Mesothelial cell of epicardium (in vitro differentiated cells): Measurements from ENCODE around the gene MAB21L4. TPM values are rescaled to one million over a fixed set of nuclear protein-coding genes. Genes with fewer than 3 reads are reported as not detected.

Experiments used
- DNase-seq, 2 experiments: peaks; one replicate each; pipeline ENCODE4 v3.0.0; 2021; ENCODE audit warnings: low spot score in 2 of 2; ENCODE audit not compliant: unreplicated experiment in 2 of 2
- H3K27ac Mint-ChIP-seq: 2 replicates; pipeline ENCODE4 v1.8.0; 2021; ENCODE audit warnings: mixed read lengths
- H3K27me3 Mint-ChIP-seq: 2 replicates; pipeline ENCODE4 v1.8.0; 2021; ENCODE audit warnings: low read depth, mixed read lengths
- H3K36me3 Mint-ChIP-seq: 2 replicates; pipeline ENCODE4 v1.8.0; 2021; ENCODE audit warnings: mixed read lengths
- H3K4me1 Mint-ChIP-seq: 2 replicates; pipeline ENCODE4 v1.8.0; 2021; ENCODE audit warnings: mixed read lengths
- H3K4me3 Mint-ChIP-seq: 2 replicates; pipeline ENCODE4 v1.8.0; 2021; ENCODE audit warnings: mild to moderate bottlenecking, moderate library complexity, mixed read lengths
- H3K9me3 Mint-ChIP-seq: 2 replicates; pipeline ENCODE4 v1.8.0; 2021; ENCODE audit warnings: mixed read lengths
- total RNA-seq: library from RNA; stranded (reverse); gene quantifications from 3 replicates; pipeline ENCODE4 v1.2.1, GENCODE V29; 2021
- TF ChIP-seq, protein P1 (sequence below): fragments of 200-600 bp; sonication (generic); IDR thresholded peaks from one replicate; pipeline ENCODE4 v1.5.0; 2021; ENCODE audit warnings: antibody characterized with exemption; ENCODE audit not compliant: unreplicated experiment

The MAB21L4 gene
- total RNA-seq, 1 donor from 2014 or later, result 2.4 TPM

DNA sequence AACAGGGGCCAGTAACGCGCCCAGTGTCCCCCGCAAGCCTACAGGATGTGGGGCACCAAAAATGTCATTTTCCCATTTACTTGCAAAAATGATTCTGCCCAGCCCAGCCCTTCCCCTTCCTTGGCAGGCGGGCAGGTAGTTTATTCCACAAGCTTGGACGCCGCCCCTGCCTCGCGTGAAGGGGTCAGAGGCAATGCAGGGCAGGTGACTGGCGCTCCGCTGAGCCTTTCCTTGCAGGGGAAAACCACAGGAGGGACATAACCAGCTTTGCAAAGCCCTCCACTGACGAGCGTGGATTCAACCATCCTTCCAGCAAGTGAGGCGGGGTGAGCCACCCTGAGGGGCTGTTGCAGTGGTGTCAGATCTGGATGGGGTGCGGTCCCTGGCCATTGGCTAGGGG is 5.3 kb downstream of the MAB21L4 start:
- no peak overlapping the region for H3K4me3 Mint-ChIP-seq
- H3K27me3 Mint-ChIP-seq, result no peaks in the 10 kb centered on the region
- H3K36me3 Mint-ChIP-seq, result no peaks in the 10 kb centered on the region
- TF ChIP-seq, protein P1, sequence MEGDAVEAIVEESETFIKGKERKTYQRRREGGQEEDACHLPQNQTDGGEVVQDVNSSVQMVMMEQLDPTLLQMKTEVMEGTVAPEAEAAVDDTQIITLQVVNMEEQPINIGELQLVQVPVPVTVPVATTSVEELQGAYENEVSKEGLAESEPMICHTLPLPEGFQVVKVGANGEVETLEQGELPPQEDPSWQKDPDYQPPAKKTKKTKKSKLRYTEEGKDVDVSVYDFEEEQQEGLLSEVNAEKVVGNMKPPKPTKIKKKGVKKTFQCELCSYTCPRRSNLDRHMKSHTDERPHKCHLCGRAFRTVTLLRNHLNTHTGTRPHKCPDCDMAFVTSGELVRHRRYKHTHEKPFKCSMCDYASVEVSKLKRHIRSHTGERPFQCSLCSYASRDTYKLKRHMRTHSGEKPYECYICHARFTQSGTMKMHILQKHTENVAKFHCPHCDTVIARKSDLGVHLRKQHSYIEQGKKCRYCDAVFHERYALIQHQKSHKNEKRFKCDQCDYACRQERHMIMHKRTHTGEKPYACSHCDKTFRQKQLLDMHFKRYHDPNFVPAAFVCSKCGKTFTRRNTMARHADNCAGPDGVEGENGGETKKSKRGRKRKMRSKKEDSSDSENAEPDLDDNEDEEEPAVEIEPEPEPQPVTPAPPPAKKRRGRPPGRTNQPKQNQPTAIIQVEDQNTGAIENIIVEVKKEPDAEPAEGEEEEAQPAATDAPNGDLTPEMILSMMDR, result no peak
- no peak overlapping the region for H3K27ac Mint-ChIP-seq
- no peak for DNase-seq
- H3K4me1 Mint-ChIP-seq, result peaks cover 12% of the 10 kb centered on the region
- H3K9me3 Mint-ChIP-seq, result no peaks in the 10 kb centered on the region

DNA sequence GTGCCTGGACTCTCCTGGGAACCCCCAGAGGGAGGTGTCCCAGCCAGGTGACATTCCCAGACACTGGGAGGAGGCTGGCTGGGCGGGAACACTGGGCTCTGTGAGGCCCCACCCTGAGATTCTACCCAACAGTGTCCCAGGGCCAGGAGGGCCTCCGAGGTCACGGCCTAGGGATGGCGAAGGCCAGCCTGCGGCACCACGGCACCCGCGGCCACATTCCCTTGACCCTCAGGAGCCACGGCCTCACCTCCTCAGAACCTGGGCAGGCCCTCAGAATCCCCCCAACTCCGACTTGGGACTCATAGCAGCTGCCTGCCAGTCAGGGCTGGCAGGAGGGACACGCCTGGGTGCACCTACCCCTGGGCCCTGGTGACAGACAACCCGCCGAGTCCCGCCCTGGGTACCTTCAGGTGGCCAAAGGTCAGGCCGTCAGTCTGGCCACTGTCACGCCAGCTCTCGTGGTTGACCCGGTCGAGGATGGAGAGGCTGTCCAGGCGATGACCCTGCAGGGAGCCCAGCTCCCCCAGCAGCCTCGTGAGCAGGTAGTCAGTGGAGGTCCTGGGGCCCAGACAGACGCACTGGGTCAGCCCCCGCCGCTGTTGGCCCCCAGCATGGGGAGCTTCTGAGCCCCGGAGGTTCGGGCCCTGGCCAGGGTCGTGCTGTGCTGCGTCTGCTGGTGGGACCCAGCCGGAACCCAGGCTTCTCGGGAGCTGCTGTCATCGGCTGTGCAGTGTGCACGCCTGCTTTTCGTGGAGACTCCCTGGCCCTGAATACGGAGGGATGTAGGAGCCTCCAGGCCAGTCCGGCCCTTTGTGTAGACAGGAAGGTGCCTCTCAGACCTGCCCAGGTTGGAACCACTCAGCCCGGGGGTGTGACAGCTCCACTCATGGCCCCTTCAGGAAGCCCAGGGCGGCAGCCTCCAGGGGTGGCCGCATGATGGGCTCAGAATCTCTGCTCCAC is 6.1 kb downstream of the MAB21L4 start:
- TF ChIP-seq, protein P1, result no peak
- H3K4me3 Mint-ChIP-seq, result no peak overlapping the region
- no peaks in the 10 kb centered on the region for H3K36me3 Mint-ChIP-seq
- no peak for DNase-seq
- no peak overlapping the region for H3K27ac Mint-ChIP-seq
- H3K27me3 Mint-ChIP-seq, result no peaks in the 10 kb centered on the region
- no peaks in the 10 kb centered on the region for H3K9me3 Mint-ChIP-seq
- H3K4me1 Mint-ChIP-seq, result peaks cover 8% of the 10 kb centered on the region

DNA sequence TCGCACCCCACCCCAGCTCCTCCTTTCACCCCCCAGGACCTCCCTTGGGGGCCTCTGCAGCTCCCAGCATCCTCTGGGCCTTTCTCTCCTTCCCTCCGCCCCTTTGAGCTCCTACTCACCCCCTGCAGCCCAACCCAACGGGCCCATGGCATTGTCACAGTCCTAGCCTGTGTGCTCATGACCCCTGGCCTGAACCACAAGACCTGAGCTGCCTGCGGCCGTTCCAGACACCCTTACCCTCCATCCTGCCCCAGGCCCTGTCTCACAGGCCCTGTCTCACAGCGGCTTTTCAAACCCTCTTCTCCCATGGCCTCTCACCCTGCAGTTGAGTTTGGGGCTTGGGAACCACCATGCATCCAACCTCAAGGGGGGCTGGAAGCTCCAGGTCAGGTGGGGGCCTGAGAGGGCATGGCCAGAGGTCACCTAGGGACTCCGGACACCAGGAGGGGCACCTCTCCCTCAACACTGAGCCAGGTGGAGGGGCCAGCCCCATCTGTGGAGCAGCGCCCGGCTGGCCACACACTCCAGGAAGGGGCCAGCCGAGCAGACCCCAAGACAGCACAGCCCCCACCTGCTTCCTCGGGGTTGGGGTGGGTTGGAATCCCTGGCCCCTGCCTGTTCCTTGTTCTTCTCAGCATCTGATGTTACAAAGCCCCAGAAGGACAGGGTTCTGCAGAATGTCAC is 6.9 kb downstream of the MAB21L4 start:
- H3K9me3 Mint-ChIP-seq, result no peaks in the 10 kb centered on the region
- no peak overlapping the region for H3K27ac Mint-ChIP-seq
- TF ChIP-seq, protein P1, result no peak
- DNase-seq, result no peak
- no peaks in the 10 kb centered on the region for H3K27me3 Mint-ChIP-seq
- H3K36me3 Mint-ChIP-seq, result no peaks in the 10 kb centered on the region
- H3K4me3 Mint-ChIP-seq, result no peak overlapping the region
- H3K4me1 Mint-ChIP-seq, result peaks cover 7% of the 10 kb centered on the region

DNA sequence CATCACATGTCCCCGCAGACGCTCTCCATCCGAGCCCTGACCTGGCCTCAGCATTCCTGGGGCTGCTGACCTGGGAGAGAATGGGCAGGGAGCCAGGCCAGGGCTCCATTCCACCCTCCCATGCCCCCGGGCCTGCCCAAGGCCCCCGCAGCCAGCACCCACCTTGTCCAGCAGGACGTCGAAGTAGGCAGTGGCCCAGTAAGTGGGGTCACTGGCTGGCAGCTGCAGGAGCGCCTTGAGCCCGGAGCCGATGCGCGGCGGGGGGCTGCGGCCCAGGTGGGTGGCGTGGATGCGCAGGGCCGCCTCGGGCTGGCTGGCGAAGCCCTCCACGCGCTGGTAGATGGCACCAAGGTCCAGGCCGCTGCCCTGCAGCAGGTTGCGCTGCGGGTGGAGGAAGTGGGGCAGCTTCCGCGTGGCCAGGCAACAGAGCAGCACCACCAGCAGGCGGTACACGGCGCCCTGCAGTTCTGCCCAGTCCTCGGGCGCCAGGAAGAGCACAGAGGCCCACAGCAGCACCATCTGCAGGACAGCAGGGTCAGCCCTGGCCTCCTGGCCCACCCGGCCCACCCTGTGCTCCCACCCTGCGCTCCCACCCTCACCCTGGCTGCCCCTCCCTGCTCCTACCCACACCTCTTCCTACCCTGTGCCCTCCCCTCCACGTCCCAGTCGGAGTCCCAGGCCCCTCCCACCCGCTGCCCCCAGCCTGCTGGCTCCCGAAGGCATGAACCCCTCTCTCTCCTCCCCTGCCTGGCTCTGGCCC is 7.6 kb downstream of the MAB21L4 start:
- no peak for DNase-seq
- Mint-ChIP-seq H3K27me3 (no peaks in the 10 kb centered on the region), H3K4me1 (peaks cover under 1% of the 10 kb centered on the region), H3K9me3 (no peaks in the 10 kb centered on the region), H3K36me3 (no peaks in the 10 kb centered on the region), H3K27ac (no peak overlapping the region), H3K4me3 (no peak overlapping the region)
- TF ChIP-seq, protein P1, result no peak

DNA sequence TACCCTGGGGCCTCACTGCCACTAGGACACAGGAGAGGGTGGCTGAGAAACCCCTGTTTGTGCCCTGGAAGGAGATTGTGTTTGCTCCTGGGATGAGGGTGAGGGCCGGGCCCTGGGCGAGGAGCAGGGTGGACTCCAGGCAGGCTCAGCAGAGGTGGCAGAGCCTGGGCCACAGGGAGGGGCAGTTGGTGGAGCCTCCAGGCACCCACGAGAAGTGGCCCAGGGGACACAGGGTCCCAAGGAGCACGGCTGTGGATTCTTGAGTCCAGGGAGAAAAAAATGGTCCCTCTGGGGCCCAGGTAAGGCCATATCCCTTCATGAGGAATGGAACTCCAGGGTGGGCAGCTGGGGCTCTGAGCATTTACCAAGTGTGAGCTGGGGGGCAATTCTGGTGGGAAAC is 8.3 kb downstream of the MAB21L4 start:
- H3K27me3 Mint-ChIP-seq, result no peaks in the 10 kb centered on the region
- H3K4me3 Mint-ChIP-seq, result no peak overlapping the region
- no peaks in the 10 kb centered on the region for H3K4me1 Mint-ChIP-seq
- no peaks in the 10 kb centered on the region for H3K9me3 Mint-ChIP-seq
- no peak for DNase-seq
- H3K36me3 Mint-ChIP-seq, result no peaks in the 10 kb centered on the region
- TF ChIP-seq, protein P1, result no peak
- no peak overlapping the region for H3K27ac Mint-ChIP-seq
